ENCODE data around the gene KLHL42. TPM values are rescaled to one million over a fixed set of nuclear protein-coding genes. Genes with fewer than 3 reads are reported as not detected.

The KLHL42 gene
- total RNA-seq, 2 donors from 2014 or later = 30.4 to 53.0 TPM

DNA sequence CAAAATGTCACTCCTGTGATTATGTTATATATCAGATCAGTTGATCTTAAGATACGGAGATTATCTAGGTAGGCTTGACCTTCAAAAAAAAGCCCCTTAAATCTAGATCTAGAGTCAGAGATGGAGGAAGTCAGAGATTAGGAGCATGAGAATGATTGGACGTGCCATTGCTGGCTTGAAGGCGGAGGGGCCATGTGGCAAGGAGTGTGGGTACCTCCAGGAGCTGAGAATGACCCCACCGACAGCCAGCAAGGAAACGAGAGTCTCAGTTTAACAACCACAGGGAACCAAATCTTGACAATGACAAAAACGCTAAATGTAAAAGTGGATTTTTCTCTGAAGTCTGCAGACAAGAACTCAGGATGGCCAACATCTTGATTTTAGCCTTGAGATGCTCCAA is 32.5 kb downstream of the KLHL42 start:
- Histone ChIP-seq H3K27ac (ENCODE audit: low read depth, low read length) (no peak overlapping the region), H3K9me3 (ENCODE audit: control insufficient read depth, low read length) (no peaks in the 10 kb centered on the region), H3K4me3 (ENCODE audit: low read length) (no peak overlapping the region), H3K4me1 (ENCODE audit: control insufficient read depth, insufficient read depth, low read length) (no peaks in the 10 kb centered on the region), H3K27me3 (ENCODE audit: control insufficient read depth, insufficient read depth, low read length, poor library complexity, severe bottlenecking) (no peaks in the 10 kb centered on the region), H3K36me3 (ENCODE audit: control insufficient read depth, insufficient read depth, low read length) (no peaks in the 10 kb centered on the region), H3K9ac (ENCODE audit: extremely low read depth, low read length, poor library complexity, severe bottlenecking) (no peak overlapping the region)
- H3K27ac Mint-ChIP-seq = no peak overlapping the region
- no peaks in the 10 kb centered on the region for H3K9me3 Mint-ChIP-seq
- H3K36me3 Mint-ChIP-seq (ENCODE audit: low read depth) = no peaks in the 10 kb centered on the region
- H3K4me3 Mint-ChIP-seq = no peak overlapping the region
- no peaks in the 10 kb centered on the region for H3K27me3 Mint-ChIP-seq (ENCODE audit: insufficient read depth)
- DNase-seq = no peak
- peaks cover 9% of the 10 kb centered on the region for H3K4me1 Mint-ChIP-seq
- WGBS, 2 experiments (ENCODE audit: insufficient coverage in 1 of 2, insufficient read length in 1 of 2) = 75 to 81% methylated on average over 5 to 6 of the region's 6 CpGs
- TF ChIP-seq, protein P1, sequence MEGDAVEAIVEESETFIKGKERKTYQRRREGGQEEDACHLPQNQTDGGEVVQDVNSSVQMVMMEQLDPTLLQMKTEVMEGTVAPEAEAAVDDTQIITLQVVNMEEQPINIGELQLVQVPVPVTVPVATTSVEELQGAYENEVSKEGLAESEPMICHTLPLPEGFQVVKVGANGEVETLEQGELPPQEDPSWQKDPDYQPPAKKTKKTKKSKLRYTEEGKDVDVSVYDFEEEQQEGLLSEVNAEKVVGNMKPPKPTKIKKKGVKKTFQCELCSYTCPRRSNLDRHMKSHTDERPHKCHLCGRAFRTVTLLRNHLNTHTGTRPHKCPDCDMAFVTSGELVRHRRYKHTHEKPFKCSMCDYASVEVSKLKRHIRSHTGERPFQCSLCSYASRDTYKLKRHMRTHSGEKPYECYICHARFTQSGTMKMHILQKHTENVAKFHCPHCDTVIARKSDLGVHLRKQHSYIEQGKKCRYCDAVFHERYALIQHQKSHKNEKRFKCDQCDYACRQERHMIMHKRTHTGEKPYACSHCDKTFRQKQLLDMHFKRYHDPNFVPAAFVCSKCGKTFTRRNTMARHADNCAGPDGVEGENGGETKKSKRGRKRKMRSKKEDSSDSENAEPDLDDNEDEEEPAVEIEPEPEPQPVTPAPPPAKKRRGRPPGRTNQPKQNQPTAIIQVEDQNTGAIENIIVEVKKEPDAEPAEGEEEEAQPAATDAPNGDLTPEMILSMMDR (conservative IDR thresholded peaks at IDR 0.05) = no peak

DNA sequence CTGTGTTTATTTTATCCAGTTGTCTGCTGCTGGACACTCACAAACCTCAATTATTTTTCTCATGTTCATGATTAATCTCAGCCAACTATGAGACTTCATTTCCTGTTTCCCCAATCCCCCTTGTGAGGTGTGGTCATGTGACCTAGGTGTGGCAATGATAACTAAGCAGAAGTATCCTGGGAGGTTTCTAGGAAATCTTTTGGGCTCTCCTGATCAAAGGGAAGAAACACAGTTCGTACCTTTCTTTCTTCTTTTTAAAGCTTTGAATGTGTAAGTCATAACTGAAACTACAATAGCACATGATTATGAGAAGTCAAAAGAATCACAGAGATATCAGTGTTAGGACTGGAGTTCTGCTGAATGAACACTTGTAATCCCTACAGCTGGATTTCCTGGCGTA is 34.4 kb downstream of the KLHL42 start:
- no peak overlapping the region for H3K9ac ChIP-seq (ENCODE audit: extremely low read depth, low read length, poor library complexity, severe bottlenecking)
- no peaks in the 10 kb centered on the region for H3K9me3 ChIP-seq (ENCODE audit: control insufficient read depth, low read length)
- H3K36me3 ChIP-seq (ENCODE audit: control insufficient read depth, insufficient read depth, low read length) = no peaks in the 10 kb centered on the region
- H3K27ac ChIP-seq (ENCODE audit: low read depth, low read length) = no peak overlapping the region
- Mint-ChIP-seq H3K4me1 (peaks cover 9% of the 10 kb centered on the region), H3K9me3 (peaks cover 5% of the 10 kb centered on the region), H3K4me3 (no peak overlapping the region), H3K27ac (no peak overlapping the region), H3K27me3 (ENCODE audit: insufficient read depth) (peaks cover under 1% of the 10 kb centered on the region), H3K36me3 (ENCODE audit: low read depth) (no peaks in the 10 kb centered on the region)
- WGBS, 2 experiments (ENCODE audit: insufficient coverage in 1 of 2, insufficient read length in 1 of 2) = 90 to 96% methylated on average over 2 of the region's 2 CpGs
- DNase-seq = no peak
- no peak overlapping the region for H3K4me3 ChIP-seq (ENCODE audit: low read length)
- no peaks in the 10 kb centered on the region for H3K4me1 ChIP-seq (ENCODE audit: control insufficient read depth, insufficient read depth, low read length)
- H3K27me3 ChIP-seq (ENCODE audit: control insufficient read depth, insufficient read depth, low read length, poor library complexity, severe bottlenecking) = no peaks in the 10 kb centered on the region
- TF ChIP-seq, protein P1 (conservative IDR thresholded peaks at IDR 0.05) = no peak

DNA sequence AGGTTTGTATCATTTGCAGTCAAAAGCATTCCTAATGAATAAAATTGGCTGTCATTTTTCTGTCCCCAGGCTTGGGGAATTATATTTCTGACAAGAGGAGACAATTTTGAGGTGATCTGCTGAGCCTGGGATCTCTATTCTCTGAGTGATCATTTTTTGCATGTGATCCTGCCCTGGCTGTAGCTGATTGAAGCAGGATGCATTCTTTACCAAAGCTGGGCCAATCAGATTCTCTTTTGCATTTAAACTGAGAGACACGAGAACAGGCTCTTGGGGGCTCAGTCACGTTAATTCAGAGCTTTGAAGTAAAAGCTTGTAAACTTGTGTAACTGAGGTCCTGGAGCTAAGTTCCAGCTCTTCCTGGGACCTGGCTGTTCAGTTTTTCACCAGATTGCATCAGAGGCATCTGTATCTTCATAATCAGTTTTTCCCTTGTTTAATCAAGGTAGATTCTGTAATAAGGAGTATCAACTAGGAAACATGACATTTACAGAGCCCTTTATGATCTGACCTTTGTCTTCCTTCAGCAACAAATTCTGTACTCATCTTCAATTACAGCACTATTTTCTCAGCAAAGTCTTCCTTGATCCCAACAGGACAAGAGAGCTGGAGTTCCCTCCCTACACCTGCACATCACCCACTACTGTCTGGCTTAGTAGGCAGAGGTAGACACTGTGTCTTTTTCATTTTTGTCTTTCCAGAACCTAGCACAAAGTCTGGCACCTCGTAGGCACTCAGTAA is 35.0 kb downstream of the KLHL42 start:
- Mint-ChIP-seq H3K9me3 (peaks cover 7% of the 10 kb centered on the region), H3K36me3 (ENCODE audit: low read depth) (no peaks in the 10 kb centered on the region)

More for the DNA sequence above, 35.0 kb downstream of the KLHL42 start:
- H3K9ac ChIP-seq (ENCODE audit: extremely low read depth, low read length, poor library complexity, severe bottlenecking) = no peak overlapping the region
- TF ChIP-seq, protein P1 (conservative IDR thresholded peaks at IDR 0.05) = no peak
- DNase-seq = peak; percentile 28
- H3K4me3 ChIP-seq (ENCODE audit: low read length) = no peak overlapping the region
- H3K4me3 Mint-ChIP-seq = no peak overlapping the region
- WGBS, 2 experiments (ENCODE audit: insufficient coverage in 1 of 2, insufficient read length in 1 of 2) = 75 to 80% methylated on average over 2 to 3 of the region's 3 CpGs
- no peak overlapping the region for H3K27ac Mint-ChIP-seq
- no peaks in the 10 kb centered on the region for H3K9me3 ChIP-seq (ENCODE audit: control insufficient read depth, low read length)
- H3K36me3 ChIP-seq (ENCODE audit: control insufficient read depth, insufficient read depth, low read length) = no peaks in the 10 kb centered on the region
- H3K27ac ChIP-seq (ENCODE audit: low read depth, low read length) = no peak overlapping the region
- no peaks in the 10 kb centered on the region for H3K27me3 ChIP-seq (ENCODE audit: control insufficient read depth, insufficient read depth, low read length, poor library complexity, severe bottlenecking)
- peaks cover 1% of the 10 kb centered on the region for H3K27me3 Mint-ChIP-seq (ENCODE audit: insufficient read depth)
- H3K4me1 Mint-ChIP-seq = peaks cover 9% of the 10 kb centered on the region
- no peaks in the 10 kb centered on the region for H3K4me1 ChIP-seq (ENCODE audit: control insufficient read depth, insufficient read depth, low read length)

Data from endodermal cell (in vitro differentiated cells).